Upper lobe of left lung (tissue), 6 donors: ENCODE measurements around the gene KRTDAP. TPM values are rescaled to one million over a fixed set of nuclear protein-coding genes. Genes with fewer than 3 reads are reported as not detected.

Experiments
- ATAC-seq, 2 donors: fragments of 200-7000 bp; cut with Tn5 transposase; one replicate each; pipeline ENCODE4 v1.9.1; 2022; ENCODE audit warnings: mild to moderate bottlenecking in 2 of 2, moderate library complexity in 2 of 2; ENCODE audit not compliant: low FRiP score in 2 of 2
- DNase-seq, 2 donors: peaks; one replicate each; pipeline ENCODE4 v3.0.0-alpha.2; 2019 to 2020
- H3K27ac ChIP-seq, 4 donors: fragments of 200-600 bp; sonication (generic); one replicate each; pipeline ENCODE4 v1.5.1; 2016 to 2019
- H3K27me3 ChIP-seq, 4 donors: fragments of 200-600 bp; sonication (generic); one replicate each; pipeline ENCODE4 v1.5.1; 2017 to 2019
- H3K36me3 ChIP-seq, 4 donors: fragments of 200-600 bp; sonication (generic); one replicate each; pipeline ENCODE4 v1.5.1; 2016 to 2019
- H3K4me1 ChIP-seq, 4 donors: fragments of 200-600 bp; sonication (generic); one replicate each; pipeline ENCODE4 v1.5.1; 2018 to 2019
- H3K4me3 ChIP-seq, 4 donors: fragments of 200-600 bp; sonication (generic); one replicate each; pipeline ENCODE4 v1.5.1; 2017 to 2019; ENCODE audit warnings: mild to moderate bottlenecking in 2 of 4, moderate library complexity in 1 of 4
- H3K9me3 ChIP-seq, 4 donors: fragments of 200-600 bp; sonication (generic); one replicate each; pipeline ENCODE4 v1.5.1; 2018 to 2019
- CTCF ChIP-seq, 6 experiments: fragments of 450-650 bp in 4 of 6; fragments of 200-600 bp in 2 of 6; sonication (generic) in 2 of 6; IDR thresholded peaks; one replicate each; pipeline ENCODE4 v1.5.1; 2016 to 2019; ENCODE audit warnings: antibody characterized with exemption in 6 of 6
- EP300 ChIP-seq, 4 donors: sonication (generic); formaldehyde crosslinking; IDR thresholded peaks; one replicate each; pipeline ENCODE4 v1.5.1; 2017; ENCODE audit warnings: antibody characterized with exemption in 4 of 4, control low read depth in 2 of 4
- POLR2A ChIP-seq, 4 donors: fragments of 450-650 bp; IDR thresholded peaks; one replicate each; pipeline ENCODE4 v1.5.1; 2016 to 2017; ENCODE audit warnings: antibody characterized with exemption in 4 of 4, mild to moderate bottlenecking in 2 of 4
- POLR2AphosphoS5 ChIP-seq, 2 donors: sonication (generic); formaldehyde crosslinking; IDR thresholded peaks; one replicate each; pipeline ENCODE4 v1.5.1; 2017; ENCODE audit warnings: antibody characterized with exemption in 2 of 2
- WGBS, 2 donors: methylation state at CpG; one replicate each; pipeline ENCODE4 v1.1.5; 2017 to 2018; 5-methylcytosine and 5-hydroxymethylcytosine counted together
- total RNA-seq, 6 donors: library from RNA; depleted of rRNA in 4 of 6; stranded (reverse); fragments of >200 nt in 4 of 6; gene quantifications; one replicate each; pipeline versions ENCODE4 v1.1.0 to v1.2.1, GENCODE V29; 2016 to 2021
- donor health status: DM: no; HTN: no; CAD: no; lungs with moderate emphysema.
- donor health status: DM: no; HTN: yes; CAD: no; lungs with severe emphysema.

Gene KRTDAP
- total RNA-seq, 6 donors from 2014 or later, result 0.61 TPM; not detected in 5

GRCh38 chr19:35438096-35438495 lies 52.2 kb downstream of the KRTDAP start:
- no peaks in the 10 kb centered on the region for H3K36me3 ChIP-seq
- ATAC-seq, result no peak
- no peak for TF ChIP-seq CTCF (IDR thresholded peaks at IDR 0.05)
- no peak for TF ChIP-seq POLR2A (IDR thresholded peaks at IDR 0.05)
- TF ChIP-seq POLR2AphosphoS5 (IDR thresholded peaks at IDR 0.05), result no peak
- TF ChIP-seq EP300 (IDR thresholded peaks at IDR 0.05), result no peak
- peaks cover 48 to 60% (median 49%) of the 10 kb centered on the region in 4 donors for H3K4me1 ChIP-seq
- H3K9me3 ChIP-seq, result no peaks in the 10 kb centered on the region
- WGBS, 2 donors, result 68 to 78% methylated on average over 5 of the region's 5 CpGs
- H3K4me3 ChIP-seq, result no peak overlapping the region
- H3K27ac ChIP-seq, result no peak overlapping the region
- no peaks in the 10 kb centered on the region for H3K27me3 ChIP-seq
- no peak for DNase-seq

GRCh38 chr19:35437406-35437951 lies 52.8 kb downstream of the KRTDAP start:
- ATAC-seq (no peak), DNase-seq (peak in 1 of 2 donors; percentile 57)
- WGBS, 2 donors, result 84 to 88% methylated on average over 15 of the region's 15 CpGs
- H3K4me3 ChIP-seq, result no peak overlapping the region
- H3K27ac ChIP-seq, result peak overlapping the region; percentile 71 to 78 (median 76)
- TF ChIP-seq CTCF (IDR thresholded peaks at IDR 0.05) (no peak), EP300 (IDR thresholded peaks at IDR 0.05) (no peak), POLR2A (IDR thresholded peaks at IDR 0.05) (no peak), POLR2AphosphoS5 (IDR thresholded peaks at IDR 0.05) (no peak)
- no peaks in the 10 kb centered on the region for H3K9me3 ChIP-seq
- no peaks in the 10 kb centered on the region for H3K27me3 ChIP-seq
- H3K4me1 ChIP-seq, result peaks cover 48 to 61% (median 49%) of the 10 kb centered on the region in 4 donors
- no peaks in the 10 kb centered on the region for H3K36me3 ChIP-seq

Other genes with a start within 250 kb of the KRTDAP start
- 100 to 1,000 TPM in 1 of 6 donors, 10 to 100 TPM in 5; 54.5 to 151 (median 76.5) TPM for gene LSR, start 241.5 kb downstream of the KRTDAP start, total RNA-seq
- 100 to 1,000 TPM in 5 of 6 donors, 10 to 100 TPM in 1; 96.7 to 289 (median 175) TPM for gene USF2, start 221.5 kb downstream of the KRTDAP start, total RNA-seq
- gene HAMP, start 207.9 kb downstream of the KRTDAP start, total RNA-seq, result 1 to 10 TPM in 1 of 6 donors, under 1 TPM in 3, not detected in 2; 0.46 to 8.4 (median 0.76) TPM
- gene MAG, start 198.3 kb downstream of the KRTDAP start, total RNA-seq, result 1 to 10 TPM in 2 of 6 donors, under 1 TPM in 2, not detected in 2; 0.51 to 6.2 (median 2.2) TPM
- 10 to 100 TPM in 5 of 6 donors, 1 to 10 TPM in 1; 8.8 to 36.7 (median 24.7) TPM for gene CD22, start 161.3 kb downstream of the KRTDAP start, total RNA-seq
- under 1 TPM in 1 of 6 donors, not detected in 5; 0.17 TPM for gene FFAR1, start 142.6 kb downstream of the KRTDAP start, total RNA-seq
- under 1 TPM in 1 of 6 donors, not detected in 5; 0.24 TPM for gene FFAR3, start 132.0 kb downstream of the KRTDAP start, total RNA-seq
- under 1 TPM in 2 of 6 donors, not detected in 4; 0.14 to 0.17 TPM for gene GPR42, start 119.4 kb downstream of the KRTDAP start, total RNA-seq
- 1 to 10 TPM in 3 of 6 donors, under 1 TPM in 2, not detected in 1; 0.22 to 9.0 (median 2.1) TPM for gene FFAR2, start 42.2 kb downstream of the KRTDAP start, total RNA-seq
- gene DMKN, start 23.2 kb upstream of the KRTDAP start, total RNA-seq, result 100 to 1,000 TPM in 3 of 6 donors, 10 to 100 TPM in 3; 64.9 to 127 (median 101) TPM
- not detected for gene SBSN, start 37.8 kb upstream of the KRTDAP start, total RNA-seq
- gene GAPDHS, start 43.0 kb upstream of the KRTDAP start, total RNA-seq, result not detected
- gene TMEM147, start 55.2 kb upstream of the KRTDAP start, total RNA-seq, result 10 to 100 TPM; 25.1 to 94.2 (median 71.2) TPM
- gene ATP4A, start 73.2 kb upstream of the KRTDAP start, total RNA-seq, result not detected
- not detected for gene PMIS2, start 95.7 kb upstream of the KRTDAP start, total RNA-seq
- 10 to 100 TPM in 4 of 6 donors, 1 to 10 TPM in 2; 5.6 to 32.5 (median 11.3) TPM for gene HAUS5, start 122.3 kb upstream of the KRTDAP start, total RNA-seq
- gene RBM42, start 138.6 kb upstream of the KRTDAP start, total RNA-seq, result 10 to 100 TPM; 37.7 to 80.3 (median 71.3) TPM
- 1 to 10 TPM in 3 of 6 donors, under 1 TPM in 1, not detected in 2; 0.83 to 8.0 (median 1.8) TPM for gene ETV2, start 151.3 kb upstream of the KRTDAP start, total RNA-seq
- gene COX6B1, start 157.9 kb upstream of the KRTDAP start, total RNA-seq, result 100 to 1,000 TPM in 5 of 6 donors, 10 to 100 TPM in 1; 90.1 to 290 (median 235) TPM
- not detected for gene UPK1A, start 176.1 kb upstream of the KRTDAP start, total RNA-seq
- gene ZBTB32, start 214.1 kb upstream of the KRTDAP start, total RNA-seq, result under 1 TPM in 3 of 6 donors, not detected in 3; 0.20 to 0.55 (median 0.30) TPM
- 10 to 100 TPM; 23.3 to 70.2 (median 37.3) TPM for gene KMT2B, start 227.5 kb upstream of the KRTDAP start, total RNA-seq